ENCODE measurements around the gene SLC41A1. TPM values are rescaled to one million over a fixed set of nuclear protein-coding genes. Genes with fewer than 3 reads are reported as not detected.
A peak's percentile ranks its signal among the peaks of the same experiment; 100 is the strongest.

Gene SLC41A1
- total RNA-seq, 4 donors from 2014 or later, result 5.1 to 7.0 (median 5.6) TPM

- no peak overlapping the region for H3K27ac ChIP-seq
- H3K27me3 ChIP-seq, result no peaks in the 10 kb centered on the region
- H3K4me3 ChIP-seq, result no peak overlapping the region
- no peak for DNase-seq
- intact Hi-C loops (cut with DNase I; ENCODE audit: low total_unique reads), result no loop called here
- H3K36me3 ChIP-seq, result no peaks in the 10 kb centered on the region
- H3K9me3 ChIP-seq, result no peaks in the 10 kb centered on the region
- no peak for TF ChIP-seq EP300 (IDR thresholded peaks at IDR 0.05; ENCODE audit: low read depth)
- TF ChIP-seq CTCF (IDR thresholded peaks at IDR 0.05), result no peak
- TF ChIP-seq POLR2A (IDR thresholded peaks at IDR 0.05), result no peak
- no peak for TF ChIP-seq POLR2AphosphoS5 (IDR thresholded peaks at IDR 0.05)
- in situ Hi-C loops (cut with MboI; ENCODE audit: low pct_ligation_motif_present in 1 of 4, low pct_unique_long_range_greater_than_20kb in 1 of 4, low sequenced_read_pairs in 3 of 4), result no loop called here
- H3K4me1 ChIP-seq, result no peaks in the 10 kb centered on the region
These were observed 43.4 kb upstream of the SLC41A1 start for GRCh38 chr1:205856433-205856832.

GRCh38 chr1:205852969-205853368, 40.0 kb upstream of the SLC41A1 start:
- DNase-seq, result no peak
- H3K36me3 ChIP-seq, result no peaks in the 10 kb centered on the region
- H3K4me1 ChIP-seq, result peaks cover 0 to 5% (median 0%) of the 10 kb centered on the region in 4 donors
- in situ Hi-C loops (cut with MboI; ENCODE audit: low pct_ligation_motif_present in 1 of 4, low pct_unique_long_range_greater_than_20kb in 1 of 4, low sequenced_read_pairs in 3 of 4) (no loop called here), intact Hi-C loops (cut with DNase I; ENCODE audit: low total_unique reads) (no loop called here)
- TF ChIP-seq POLR2A (IDR thresholded peaks at IDR 0.05), result no peak
- TF ChIP-seq EP300 (IDR thresholded peaks at IDR 0.05; ENCODE audit: low read depth), result no peak
- no peak for TF ChIP-seq POLR2AphosphoS5 (IDR thresholded peaks at IDR 0.05)
- no peaks in the 10 kb centered on the region for H3K9me3 ChIP-seq
- H3K27ac ChIP-seq, result no peak overlapping the region
- no peaks in the 10 kb centered on the region for H3K27me3 ChIP-seq
- H3K4me3 ChIP-seq, result no peak overlapping the region

- intact Hi-C loops (cut with DNase I; ENCODE audit: low total_unique reads) (no loop called here), in situ Hi-C loops (cut with MboI; ENCODE audit: low pct_ligation_motif_present in 1 of 4, low pct_unique_long_range_greater_than_20kb in 1 of 4, low sequenced_read_pairs in 3 of 4) (no loop called here)
- Histone ChIP-seq H3K9me3 (no peaks in the 10 kb centered on the region), H3K36me3 (no peaks in the 10 kb centered on the region), H3K27me3 (no peaks in the 10 kb centered on the region), H3K4me3 (no peak overlapping the region), H3K4me1 (peaks cover 0 to 5% (median 0%) of the 10 kb centered on the region in 4 donors), H3K27ac (no peak overlapping the region)
- no peak for TF ChIP-seq EP300 (IDR thresholded peaks at IDR 0.05; ENCODE audit: low read depth)
- no peak for TF ChIP-seq POLR2A (IDR thresholded peaks at IDR 0.05)
- TF ChIP-seq CTCF (IDR thresholded peaks at IDR 0.05), result no peak
- TF ChIP-seq POLR2AphosphoS5 (IDR thresholded peaks at IDR 0.05), result no peak
- DNase-seq, result no peak
- WGBS, 2 donors (ENCODE audit: low coverage in 1 of 2), result 55 to 63% methylated on average over 3 to 4 of the region's 4 CpGs
These were observed 39.0 kb upstream of the SLC41A1 start for GRCh38 chr1:205851993-205852392.

DNA sequence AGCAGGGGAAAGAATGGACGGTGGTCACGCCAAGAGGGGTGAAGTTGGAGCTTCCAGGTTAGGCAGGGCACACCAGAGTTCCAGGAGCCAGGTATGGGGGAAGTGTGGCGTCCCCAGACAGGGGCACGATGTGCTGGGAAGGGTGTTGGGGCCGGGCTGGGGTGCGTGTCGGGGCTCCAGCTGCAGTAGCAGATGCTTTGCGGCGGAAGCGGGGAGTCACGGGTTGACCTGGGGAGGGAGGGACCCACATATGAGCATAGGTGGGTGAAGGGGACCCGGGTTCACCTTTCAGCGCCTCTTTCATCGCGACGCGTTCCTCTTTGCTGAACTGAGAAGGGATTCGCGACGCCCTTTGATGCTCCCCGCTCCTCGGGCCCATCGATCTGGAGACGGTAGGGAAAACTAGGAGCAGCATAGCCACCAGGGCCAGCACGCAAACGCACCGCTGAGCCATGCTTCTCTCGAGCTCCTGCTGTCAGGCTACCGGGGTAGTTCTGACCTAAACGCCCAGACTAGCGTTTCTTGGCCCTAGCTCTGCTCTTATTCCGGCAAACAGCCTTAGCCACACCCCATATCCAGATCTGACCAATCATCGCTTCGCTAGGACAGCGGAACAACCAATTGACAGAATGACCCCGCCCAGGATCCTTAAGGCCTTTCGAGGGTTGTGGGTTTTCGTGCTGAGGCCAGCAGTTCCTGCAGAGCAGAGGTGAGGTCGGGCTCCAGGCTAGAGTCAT, 36.8 kb upstream of the SLC41A1 start, which contains the start of gene PM20D1:
PM20D1 (minus strand) TSS at position 514 of the 737 bp plus-strand sequence; CDS start at position 454, 60 bp downstream.
- peaks cover 0 to 5% (median 0%) of the 10 kb centered on the region in 4 donors for H3K4me1 ChIP-seq
- H3K27me3 ChIP-seq, result no peaks in the 10 kb centered on the region
- peak within 1 kb of the TSS in 2 of 4 donors; percentile 30 to 34 for H3K4me3 ChIP-seq
- intact Hi-C loops (cut with DNase I; ENCODE audit: low total_unique reads), result no loop called here
- H3K36me3 ChIP-seq, result no peaks in the 10 kb centered on the region
- DNase-seq, result peak; percentile 74
- in situ Hi-C loops (cut with MboI; ENCODE audit: low pct_ligation_motif_present in 1 of 4, low pct_unique_long_range_greater_than_20kb in 1 of 4, low sequenced_read_pairs in 3 of 4), result no loop called here
- 19 to 77% methylated on average over 4 to 36 of the region's 39 CpGs for WGBS, 2 donors (ENCODE audit: low coverage in 1 of 2)
- H3K9me3 ChIP-seq, result no peaks in the 10 kb centered on the region
- TF ChIP-seq CTCF (IDR thresholded peaks at IDR 0.05) (no peak), POLR2A (IDR thresholded peaks at IDR 0.05) (peak; percentile 35), EP300 (IDR thresholded peaks at IDR 0.05; ENCODE audit: low read depth) (no peak), POLR2AphosphoS5 (IDR thresholded peaks at IDR 0.05) (peak in 1 of 3 donors; percentile 56)
- peak within 1 kb of the TSS in 1 of 4 donors; percentile 26 for H3K27ac ChIP-seq
